Skeletal muscle cell (primary cell): Measurements from ENCODE around the gene POLR1G.

Source experiments
- DNase-seq: peaks from one replicate; pipeline ENCODE4 v3.0.0-alpha.2; 2010; ENCODE audit warnings: low read depth
- H3K4me3 ChIP-seq: 2 replicates; pipeline ENCODE4 v1.5.1; 2011; ENCODE audit warnings: low read depth, mild to moderate bottlenecking, control low read depth, low read length, moderate library complexity

Gene POLR1G

GRCh38 chr19:45440873-45441654, 34.6 kb downstream of the POLR1G start:
- H3K4me3 ChIP-seq = no peak overlapping the region
- no peak for DNase-seq

DNA sequence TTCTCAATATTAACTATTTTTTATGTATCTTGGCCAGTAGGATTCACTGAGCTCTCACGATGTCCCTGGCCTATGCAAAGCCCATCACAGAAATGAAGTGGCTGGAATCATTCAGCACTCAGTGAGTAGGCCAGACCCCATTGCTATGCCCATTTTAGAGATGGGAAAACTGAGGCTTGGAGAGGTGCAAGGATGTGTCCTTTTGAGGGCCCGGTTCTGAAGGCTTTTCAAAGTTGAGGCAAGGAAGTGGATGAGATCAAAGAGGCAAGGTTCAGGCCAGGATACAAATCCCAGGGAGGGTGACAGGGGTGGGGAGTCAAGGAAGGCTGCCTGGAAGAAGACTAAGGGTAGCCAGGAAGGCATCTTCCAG, 35.9 kb downstream of the POLR1G start:
- no peak for DNase-seq
- no peak overlapping the region for H3K4me3 ChIP-seq

DNA sequence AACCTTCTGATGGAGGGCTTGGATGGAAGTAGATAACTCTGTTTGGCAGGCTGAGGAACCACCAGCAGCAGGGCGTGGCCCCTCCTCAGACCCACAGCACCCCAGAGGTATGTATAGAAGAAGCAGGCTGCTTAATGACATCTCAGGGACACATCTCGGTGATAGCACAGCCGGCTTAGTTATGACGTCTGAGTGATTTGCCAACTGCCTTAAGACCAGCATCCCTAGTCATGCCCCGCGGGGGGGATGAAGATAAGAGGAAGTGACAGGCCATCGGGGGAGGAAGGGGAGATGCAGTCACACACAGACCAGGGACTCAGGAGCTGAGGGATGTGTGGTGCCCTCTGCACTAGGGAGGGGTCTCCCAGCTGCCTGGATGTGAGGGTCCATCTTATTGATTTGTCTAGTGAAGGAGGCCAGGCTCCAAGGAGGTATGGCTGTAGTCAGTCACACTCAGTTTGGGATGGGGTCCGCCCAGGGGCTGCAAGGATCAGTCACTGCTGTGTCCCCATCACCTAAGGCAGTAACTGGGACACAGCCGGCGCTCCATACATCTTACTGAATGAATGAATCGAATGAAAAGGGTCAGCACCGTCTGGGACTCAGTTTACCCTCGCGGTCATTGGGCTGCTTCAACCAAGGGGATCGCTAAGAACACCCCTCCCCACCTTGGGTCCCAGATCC, 36.5 kb downstream of the POLR1G start:
- DNase-seq = no peak
- peak overlapping the region; percentile 39 for H3K4me3 ChIP-seq

DNA sequence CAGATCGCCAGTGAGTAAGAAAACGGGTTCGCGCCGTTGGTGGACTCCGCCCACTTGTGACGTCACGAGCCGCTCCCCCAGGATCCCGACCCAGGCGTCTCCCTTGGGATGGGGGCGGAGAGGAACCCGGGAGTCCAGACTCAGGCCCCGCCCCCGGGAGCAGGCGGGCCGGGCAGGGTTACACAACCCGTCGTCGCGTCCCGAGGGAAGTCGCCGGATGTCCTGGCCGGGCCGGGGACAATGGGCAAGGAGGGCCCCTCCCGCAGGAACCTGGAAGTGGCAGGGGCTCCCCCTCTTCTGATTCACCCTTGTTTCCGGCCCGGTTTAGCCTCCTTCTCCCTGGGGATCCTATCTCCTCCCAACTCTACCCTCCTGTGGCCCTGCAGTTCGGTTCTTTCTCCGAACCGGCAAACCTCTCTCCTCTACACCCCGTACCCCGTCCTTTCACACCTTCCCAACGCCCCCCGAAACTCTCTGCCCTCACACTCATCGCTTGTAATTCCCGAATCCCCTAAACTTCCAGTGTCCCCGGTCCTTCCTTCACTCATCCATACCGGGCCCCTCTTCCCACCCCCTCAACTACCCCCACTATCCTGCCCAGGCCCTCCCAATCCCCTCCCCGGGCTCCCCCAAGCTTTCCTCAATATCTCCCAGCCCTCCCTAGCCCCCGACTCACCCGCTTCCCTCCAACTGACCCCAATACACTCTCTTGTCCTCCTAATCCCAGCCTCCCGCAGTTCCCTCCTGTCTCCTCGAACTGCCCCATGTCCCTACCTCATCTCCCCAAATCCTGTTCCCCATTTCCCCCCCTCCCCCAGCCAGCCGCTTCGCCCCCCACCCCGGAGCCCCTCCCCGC, 37.2 kb downstream of the POLR1G start:
- DNase-seq = peak; percentile 36
- H3K4me3 ChIP-seq = peak overlapping the region; percentile 39

GRCh38 chr19:45444318-45445041, 38.0 kb downstream of the POLR1G start:
- H3K4me3 ChIP-seq = no peak overlapping the region
- DNase-seq = no peak

DNA sequence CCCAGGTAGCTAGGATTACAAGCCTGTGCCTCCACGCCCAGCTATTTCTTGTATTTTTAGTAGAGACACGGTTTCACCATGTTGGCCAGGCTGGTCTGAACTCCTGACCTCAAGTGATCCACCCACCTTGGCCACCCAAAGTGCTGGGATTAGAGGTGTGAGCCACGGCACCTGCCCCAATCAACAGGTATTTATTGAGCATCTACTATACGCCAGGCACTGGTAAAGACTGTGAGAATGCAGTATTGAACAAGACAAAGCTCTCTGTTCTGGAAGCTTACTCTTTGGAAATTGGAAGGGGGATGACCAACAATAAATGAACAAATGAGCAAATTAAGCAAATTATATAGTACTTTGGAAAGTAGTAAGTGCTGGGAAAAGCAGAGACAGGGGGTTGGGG, 38.7 kb downstream of the POLR1G start:
- H3K4me3 ChIP-seq = no peak overlapping the region
- DNase-seq = no peak

DNA sequence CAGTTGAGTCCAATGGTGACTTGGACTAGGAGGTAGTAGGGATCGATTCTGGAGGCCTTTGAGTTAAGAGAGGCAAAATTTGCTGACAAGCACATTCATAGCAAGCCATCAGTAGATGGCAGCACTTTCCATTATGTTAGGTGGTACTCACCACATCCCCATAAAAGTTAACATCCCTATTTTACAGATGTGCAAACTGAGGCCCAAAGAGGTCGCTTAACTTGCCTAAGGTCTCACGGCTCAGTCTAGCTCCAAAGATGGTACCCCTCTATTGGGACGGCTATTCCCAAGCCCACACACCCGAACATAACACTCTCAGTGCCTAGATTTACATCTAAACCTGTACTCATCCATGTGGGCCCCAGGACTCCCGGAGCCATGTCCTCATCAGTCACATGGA, 39.9 kb downstream of the POLR1G start:
- DNase-seq = no peak
- H3K4me3 ChIP-seq = no peak overlapping the region

DNA sequence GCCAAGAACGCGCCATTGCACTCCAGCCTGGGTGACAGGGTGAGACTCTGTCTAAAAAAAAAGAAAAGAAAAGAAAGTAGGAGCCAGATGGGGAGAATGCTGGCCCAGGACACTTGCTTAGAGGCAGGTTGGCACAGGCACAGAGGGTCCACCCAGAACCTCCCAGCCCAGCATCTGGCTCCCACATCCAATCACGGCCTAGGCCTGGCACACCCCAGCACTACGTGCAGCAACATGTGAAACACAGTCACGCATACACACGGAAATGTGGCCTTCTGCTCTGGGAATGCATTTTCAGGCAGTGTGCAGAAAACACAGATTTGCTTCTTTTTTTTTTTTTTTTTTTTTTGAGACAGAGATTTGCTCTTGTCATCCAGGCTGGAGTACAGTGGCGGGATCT, 40.5 kb downstream of the POLR1G start:
- DNase-seq = no peak
- no peak overlapping the region for H3K4me3 ChIP-seq

DNA sequence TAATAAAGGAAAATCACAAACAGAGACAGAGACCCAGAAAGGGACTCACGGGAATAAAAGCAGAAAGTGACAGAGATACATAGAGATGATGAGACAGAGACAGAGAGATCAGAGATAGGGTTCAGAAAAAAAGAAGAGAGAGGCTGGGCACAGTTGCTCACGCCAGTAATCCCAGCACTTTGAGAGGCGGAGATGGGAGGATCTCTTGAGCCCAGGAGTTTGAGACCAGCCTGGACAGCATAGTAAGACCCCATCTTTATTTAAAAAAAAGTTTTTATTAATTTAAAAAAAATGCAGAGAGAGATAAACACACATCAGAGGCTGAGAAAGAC, 41.9 kb downstream of the POLR1G start:
- H3K4me3 ChIP-seq = no peak overlapping the region

DNA sequence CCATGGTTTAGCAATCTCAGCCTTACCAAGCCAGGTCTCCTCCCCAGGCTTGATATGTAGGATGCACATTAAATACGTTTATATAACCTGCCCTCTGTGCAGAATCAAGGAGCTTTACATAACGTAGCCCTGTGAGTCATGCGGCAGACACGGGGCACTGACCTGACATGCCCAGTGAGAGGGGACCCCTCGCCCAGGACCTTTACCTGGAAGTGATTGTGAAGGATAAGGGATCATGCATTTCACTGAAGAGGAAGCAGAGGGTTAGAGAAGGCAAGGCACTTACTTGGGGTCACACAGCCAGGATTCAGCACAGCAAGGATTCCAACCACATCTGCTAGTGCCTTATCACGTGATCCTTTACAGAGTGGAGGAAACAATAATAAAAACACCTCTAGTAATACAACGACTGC, 42.4 kb downstream of the POLR1G start:
- no peak for DNase-seq
- no peak overlapping the region for H3K4me3 ChIP-seq

More for the DNA sequence above, 41.9 kb downstream of the POLR1G start:
- DNase-seq = no peak

GRCh38 chr19:45450012-45450333, 43.5 kb downstream of the POLR1G start:
- DNase-seq = no peak
- H3K4me3 ChIP-seq = peak overlapping the region; percentile 61

DNA sequence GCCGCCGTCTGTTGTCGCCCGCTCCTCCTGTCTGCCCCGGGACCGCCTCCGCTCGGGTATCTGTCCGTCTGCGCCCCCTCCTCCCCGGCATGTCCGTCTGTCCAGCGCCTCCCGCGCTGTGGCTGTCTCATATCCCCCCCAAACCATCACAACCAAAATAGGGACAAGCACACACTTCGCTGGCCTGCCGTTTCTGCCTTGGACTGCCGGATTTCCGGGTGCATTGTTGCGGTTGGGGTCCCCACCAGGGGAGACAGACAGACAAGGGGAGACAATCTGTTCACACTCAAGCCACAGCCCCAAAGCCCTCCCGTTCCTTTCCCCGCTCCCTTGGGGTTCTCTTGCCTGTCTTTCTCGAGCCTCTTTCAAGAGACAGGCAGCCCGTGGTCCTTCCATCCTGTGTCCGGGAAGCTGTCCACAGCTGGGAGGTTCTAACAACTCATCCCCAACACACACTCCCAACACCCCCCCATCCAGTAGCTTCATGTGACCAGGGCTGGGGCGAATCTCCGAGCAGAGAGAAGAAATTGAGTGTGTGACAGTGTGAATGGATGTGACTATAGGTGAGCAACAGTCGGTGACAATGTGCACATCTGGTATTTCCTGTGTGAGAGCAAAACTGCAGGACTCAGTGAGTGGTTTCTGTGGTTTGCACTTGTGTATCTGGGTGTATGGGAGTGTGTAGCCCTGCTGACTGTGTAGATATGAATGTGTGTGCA, 44.8 kb downstream of the POLR1G start:
- no peak for DNase-seq
- peak overlapping the region; percentile 61 for H3K4me3 ChIP-seq

- no peak overlapping the region for H3K4me3 ChIP-seq
- no peak for DNase-seq
Measured at GRCh38 chr19:45451850-45452387, 45.5 kb downstream of the POLR1G start.

GRCh38 chr19:45455707-45456499, 49.5 kb downstream of the POLR1G start:
- DNase-seq = peak; percentile 96

DNA sequence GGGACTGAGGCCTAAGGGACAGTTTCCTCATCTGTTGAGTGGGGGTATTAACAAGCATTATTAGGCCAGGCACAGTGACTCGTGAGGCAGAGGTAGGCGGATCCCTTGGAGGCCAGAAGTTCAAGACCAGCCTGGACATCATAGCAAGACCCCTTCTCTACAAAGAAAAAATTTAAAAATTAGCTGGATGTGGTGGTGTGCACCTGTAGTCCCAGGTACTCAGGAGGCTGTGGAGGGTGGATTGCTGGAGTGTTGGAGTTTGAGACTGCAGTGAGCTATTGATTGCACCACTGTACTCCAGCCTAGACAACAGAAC, 50.0 kb downstream of the POLR1G start:
- no peak for DNase-seq

More at GRCh38 chr19:45455707-45456499, 49.5 kb downstream of the POLR1G start:
- peak overlapping the region; percentile 1 for H3K4me3 ChIP-seq

GRCh38 chr19:45457776-45458175, 51.3 kb downstream of the POLR1G start:
- no peak overlapping the region for H3K4me3 ChIP-seq
- DNase-seq = no peak

More for the DNA sequence above, 50.0 kb downstream of the POLR1G start:
- H3K4me3 ChIP-seq = no peak overlapping the region
